Mammary epithelial cell (primary cell): Measurements from ENCODE around the gene LZTS3.
"Not testable (repeated sequence)": the region's sequence is repeated elsewhere in the genome, so short reads cannot be mapped to it uniquely, and the experiment has no call there.

Source experiments
- EZH2 ChIP-seq: IDR thresholded peaks from 2 replicates; pipeline ENCODE4 v1.6.1; 2012; ENCODE audit warnings: low read length, inconsistent platforms, borderline replicate concordance
- TF ChIP-seq, protein P1 (sequence below), 2 donors: IDR thresholded peaks in 1 of 2; conservative IDR thresholded peaks in 1 of 2; 2 replicates each; pipeline ENCODE4 v1.5.1; 2011 to 2012; ENCODE audit warnings: inconsistent platforms in 2 of 2, low read length in 2 of 2, mild to moderate bottlenecking in 2 of 2, control low read depth in 1 of 2, low read depth in 1 of 2; ENCODE audit not compliant: insufficient read depth in 1 of 2; ENCODE audit errors: extremely low read depth in 1 of 2

GRCh38 chr20:3125776-3126526 lies 47.4 kb downstream of the LZTS3 start:
- TF ChIP-seq, protein P1, sequence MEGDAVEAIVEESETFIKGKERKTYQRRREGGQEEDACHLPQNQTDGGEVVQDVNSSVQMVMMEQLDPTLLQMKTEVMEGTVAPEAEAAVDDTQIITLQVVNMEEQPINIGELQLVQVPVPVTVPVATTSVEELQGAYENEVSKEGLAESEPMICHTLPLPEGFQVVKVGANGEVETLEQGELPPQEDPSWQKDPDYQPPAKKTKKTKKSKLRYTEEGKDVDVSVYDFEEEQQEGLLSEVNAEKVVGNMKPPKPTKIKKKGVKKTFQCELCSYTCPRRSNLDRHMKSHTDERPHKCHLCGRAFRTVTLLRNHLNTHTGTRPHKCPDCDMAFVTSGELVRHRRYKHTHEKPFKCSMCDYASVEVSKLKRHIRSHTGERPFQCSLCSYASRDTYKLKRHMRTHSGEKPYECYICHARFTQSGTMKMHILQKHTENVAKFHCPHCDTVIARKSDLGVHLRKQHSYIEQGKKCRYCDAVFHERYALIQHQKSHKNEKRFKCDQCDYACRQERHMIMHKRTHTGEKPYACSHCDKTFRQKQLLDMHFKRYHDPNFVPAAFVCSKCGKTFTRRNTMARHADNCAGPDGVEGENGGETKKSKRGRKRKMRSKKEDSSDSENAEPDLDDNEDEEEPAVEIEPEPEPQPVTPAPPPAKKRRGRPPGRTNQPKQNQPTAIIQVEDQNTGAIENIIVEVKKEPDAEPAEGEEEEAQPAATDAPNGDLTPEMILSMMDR (conservative IDR thresholded peaks at IDR 0.05 in 1 of 2, IDR thresholded peaks at IDR 0.05 in 1 of 2; ENCODE audit: extremely low read depth in 1 of 2, insufficient read depth in 1 of 2, low read depth in 1 of 2, low read length in 2 of 2) = not testable (repeated sequence)
- not testable (repeated sequence) for TF ChIP-seq EZH2
